Measurements from ENCODE around the gene CYGB. TPM values are rescaled to one million over a fixed set of nuclear protein-coding genes. Genes with fewer than 3 reads are reported as not detected.

CYGB gene
- total RNA-seq, 1 donor from 2014 or later = 49.9 TPM

- H3K4me3 ChIP-seq (ENCODE audit: low read depth, low read length) = no peak overlapping the region
- DNase-seq (ENCODE audit: low read depth) = no peak
Measured at GRCh38 chr17:76495663-76496400, 41.7 kb downstream of the CYGB start.

GRCh38 chr17:76493505-76494167, 43.9 kb downstream of the CYGB start:
- no peak for TF ChIP-seq CTCF (conservative IDR thresholded peaks at IDR 0.05; ENCODE audit: low read depth, low read length)
- peak overlapping the region; percentile 21 for H3K4me3 ChIP-seq (ENCODE audit: low read depth, low read length)
- DNase-seq (ENCODE audit: low read depth) = no peak

More at GRCh38 chr17:76495663-76496400, 41.7 kb downstream of the CYGB start:
- no peak for TF ChIP-seq CTCF (conservative IDR thresholded peaks at IDR 0.05; ENCODE audit: low read depth, low read length)

GRCh38 chr17:76492989-76493501, 44.5 kb downstream of the CYGB start:
- H3K4me3 ChIP-seq (ENCODE audit: low read depth, low read length) = peak overlapping the region; percentile 21
- DNase-seq (ENCODE audit: low read depth) = no peak
- no peak for TF ChIP-seq CTCF (conservative IDR thresholded peaks at IDR 0.05; ENCODE audit: low read depth, low read length)

GRCh38 chr17:76492123-76492988, 45.2 kb downstream of the CYGB start:
- no peak overlapping the region for H3K4me3 ChIP-seq (ENCODE audit: low read depth, low read length)
- TF ChIP-seq CTCF (conservative IDR thresholded peaks at IDR 0.05; ENCODE audit: low read depth, low read length) = no peak
- no peak for DNase-seq (ENCODE audit: low read depth)

GRCh38 chr17:76491271-76492122, 46.0 kb downstream of the CYGB start:
- TF ChIP-seq CTCF (conservative IDR thresholded peaks at IDR 0.05; ENCODE audit: low read depth, low read length) = no peak
- no peak for DNase-seq (ENCODE audit: low read depth)
- no peak overlapping the region for H3K4me3 ChIP-seq (ENCODE audit: low read depth, low read length)

GRCh38 chr17:76490112-76490710, 47.3 kb downstream of the CYGB start:
- no peak for DNase-seq (ENCODE audit: low read depth)
- H3K4me3 ChIP-seq (ENCODE audit: low read depth, low read length) = no peak overlapping the region
- no peak for TF ChIP-seq CTCF (conservative IDR thresholded peaks at IDR 0.05; ENCODE audit: low read depth, low read length)
